GM21526 (cell line): ENCODE results near the gene SLC35B1.

ENCODE experiments used
- ATAC-seq: cut with Tn5 transposase; IDR thresholded peaks from one replicate; pipeline ENCODE4 v1.9.1; 2021; ENCODE audit warnings: moderate library complexity; ENCODE audit not compliant: unreplicated experiment, low FRiP score

The SLC35B1 gene

GRCh38 chr17:49705254-49705653 is 2.5 kb downstream of the SLC35B1 start:
- ATAC-seq: no peak

- no peak for ATAC-seq
These were observed 4.0 kb downstream of the SLC35B1 start for GRCh38 chr17:49703557-49704277.

GRCh38 chr17:49700960-49701359 is 6.8 kb downstream of the SLC35B1 start:
- no peak for ATAC-seq

GRCh38 chr17:49699966-49700575 is 7.7 kb downstream of the SLC35B1 start:
- ATAC-seq: no peak

- no peak for ATAC-seq
These were observed 9.8 kb downstream of the SLC35B1 start for GRCh38 chr17:49698005-49698404.

- ATAC-seq: no peak
These were observed 11.5 kb downstream of the SLC35B1 start for GRCh38 chr17:49696233-49696761.

- no peak for ATAC-seq
These were observed 12.0 kb downstream of the SLC35B1 start for GRCh38 chr17:49695698-49696232.

GRCh38 chr17:49694847-49695697 is 12.7 kb downstream of the SLC35B1 start:
- no peak for ATAC-seq

- ATAC-seq: no peak
These were observed 15.0 kb downstream of the SLC35B1 start for GRCh38 chr17:49692751-49693150.

GRCh38 chr17:49691677-49692191 is 16.0 kb downstream of the SLC35B1 start:
- ATAC-seq: no peak

GRCh38 chr17:49691086-49691676 is 16.6 kb downstream of the SLC35B1 start:
- ATAC-seq: no peak

- no peak for ATAC-seq
These were observed 17.5 kb downstream of the SLC35B1 start for GRCh38 chr17:49690256-49690655.

GRCh38 chr17:49688848-49689247 is 18.9 kb downstream of the SLC35B1 start:
- no peak for ATAC-seq

- no peak for ATAC-seq
These were observed 19.8 kb downstream of the SLC35B1 start for GRCh38 chr17:49687878-49688491.

GRCh38 chr17:49681106-49681979 is 26.4 kb downstream of the SLC35B1 start:
- no peak for ATAC-seq

- ATAC-seq: no peak
These were observed 27.4 kb downstream of the SLC35B1 start for GRCh38 chr17:49680314-49680713.

GRCh38 chr17:49677933-49678847 is 29.6 kb downstream of the SLC35B1 start, which contains the start of gene SPOP:
SPOP (minus strand) TSS chr17:49678097; CDS start chr17:49622810, 55,287 bp downstream.
- ATAC-seq: peak; percentile 64
